Measurements from ENCODE around the gene AP3S2. TPM values are rescaled to one million over a fixed set of nuclear protein-coding genes. Genes with fewer than 3 reads are reported as not detected.

Gene AP3S2
- total RNA-seq, 4 donors from 2014 or later = 13.2 to 106 (median 63.5) TPM

DNA sequence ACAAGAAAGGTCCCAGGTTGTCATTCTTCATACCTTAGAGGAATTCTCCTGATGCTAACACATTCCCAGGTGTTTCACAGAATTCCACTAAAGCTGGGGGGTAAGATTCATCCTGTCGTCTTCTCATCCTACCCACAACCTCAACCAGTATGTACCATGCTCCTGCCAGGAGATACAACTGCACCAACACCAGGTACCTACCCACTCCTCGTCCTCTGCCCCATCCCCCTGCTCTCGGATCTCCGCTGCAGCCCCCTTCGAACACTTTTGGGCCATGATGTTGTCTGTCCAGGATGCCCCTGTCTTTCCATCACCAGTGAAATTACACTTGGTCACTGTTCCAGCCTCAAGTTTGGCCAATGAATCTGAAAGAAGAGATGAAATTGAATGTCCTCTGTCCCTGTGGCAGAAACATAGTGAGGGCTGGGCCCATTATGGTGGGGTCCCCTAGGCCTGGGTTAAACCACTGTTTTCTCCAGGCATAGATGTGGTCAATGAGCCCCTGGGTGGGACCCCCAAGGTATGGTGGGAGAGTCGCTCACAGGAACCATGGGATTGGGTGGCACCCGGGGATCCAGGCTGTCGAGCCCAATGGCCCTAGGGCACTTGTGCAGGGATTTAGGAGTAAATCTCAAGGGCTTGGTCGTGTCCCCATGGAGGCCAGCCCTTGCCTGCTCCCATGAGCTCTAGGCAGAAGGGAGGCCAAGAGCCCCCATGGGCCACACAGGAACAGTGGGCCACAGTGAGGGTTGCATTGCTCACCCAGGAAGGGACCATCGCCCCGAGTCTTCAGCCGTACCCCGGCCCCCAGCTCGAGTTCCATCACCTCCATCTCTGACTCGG, 9.4 kb upstream of the AP3S2 start:
- Histone ChIP-seq H3K27me3 (no peaks in the 10 kb centered on the region), H3K4me3 (no peak overlapping the region), H3K27ac (no peak overlapping the region), H3K36me3 (peaks cover 0 to 48% (median 0%) of the 10 kb centered on the region in 3 donors), H3K4me1 (peaks cover 0 to 16% (median 0%) of the 10 kb centered on the region in 4 donors), H3K9me3 (no peaks in the 10 kb centered on the region)
- TF ChIP-seq POLR2A (IDR thresholded peaks at IDR 0.05) = no peak
- TF ChIP-seq, protein P1, sequence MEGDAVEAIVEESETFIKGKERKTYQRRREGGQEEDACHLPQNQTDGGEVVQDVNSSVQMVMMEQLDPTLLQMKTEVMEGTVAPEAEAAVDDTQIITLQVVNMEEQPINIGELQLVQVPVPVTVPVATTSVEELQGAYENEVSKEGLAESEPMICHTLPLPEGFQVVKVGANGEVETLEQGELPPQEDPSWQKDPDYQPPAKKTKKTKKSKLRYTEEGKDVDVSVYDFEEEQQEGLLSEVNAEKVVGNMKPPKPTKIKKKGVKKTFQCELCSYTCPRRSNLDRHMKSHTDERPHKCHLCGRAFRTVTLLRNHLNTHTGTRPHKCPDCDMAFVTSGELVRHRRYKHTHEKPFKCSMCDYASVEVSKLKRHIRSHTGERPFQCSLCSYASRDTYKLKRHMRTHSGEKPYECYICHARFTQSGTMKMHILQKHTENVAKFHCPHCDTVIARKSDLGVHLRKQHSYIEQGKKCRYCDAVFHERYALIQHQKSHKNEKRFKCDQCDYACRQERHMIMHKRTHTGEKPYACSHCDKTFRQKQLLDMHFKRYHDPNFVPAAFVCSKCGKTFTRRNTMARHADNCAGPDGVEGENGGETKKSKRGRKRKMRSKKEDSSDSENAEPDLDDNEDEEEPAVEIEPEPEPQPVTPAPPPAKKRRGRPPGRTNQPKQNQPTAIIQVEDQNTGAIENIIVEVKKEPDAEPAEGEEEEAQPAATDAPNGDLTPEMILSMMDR (IDR thresholded peaks at IDR 0.05) = no peak
- peak in 1 of 3 donors; percentile 36 for DNase-seq

DNA sequence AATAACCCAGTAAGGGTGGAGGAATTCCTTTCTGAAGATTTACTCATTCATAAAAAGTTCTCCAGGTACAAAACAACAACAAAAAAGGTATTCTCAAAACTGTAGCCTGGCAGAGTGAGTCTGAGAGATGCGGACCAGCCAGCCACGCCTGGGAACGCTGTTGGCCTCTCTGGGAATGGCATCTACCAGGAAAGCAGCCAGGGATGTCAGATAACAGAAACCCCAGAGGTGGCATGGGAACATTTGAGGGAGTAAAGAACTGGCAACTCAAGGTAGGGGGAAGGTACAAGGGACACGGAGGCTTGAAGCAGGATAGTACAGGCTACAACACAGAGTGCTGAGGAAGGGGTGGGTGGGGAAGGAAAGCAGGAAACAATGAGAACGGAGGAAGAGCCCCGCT, 7.1 kb upstream of the AP3S2 start:
- Histone ChIP-seq H3K36me3 (peaks cover 0 to 41% (median 0%) of the 10 kb centered on the region in 3 donors), H3K4me1 (peaks cover 0 to 16% (median 0%) of the 10 kb centered on the region in 4 donors), H3K4me3 (no peak overlapping the region), H3K27ac (no peak overlapping the region), H3K27me3 (no peaks in the 10 kb centered on the region), H3K9me3 (no peaks in the 10 kb centered on the region)
- no peak for DNase-seq
- TF ChIP-seq, protein P1 (IDR thresholded peaks at IDR 0.05) = no peak

DNA sequence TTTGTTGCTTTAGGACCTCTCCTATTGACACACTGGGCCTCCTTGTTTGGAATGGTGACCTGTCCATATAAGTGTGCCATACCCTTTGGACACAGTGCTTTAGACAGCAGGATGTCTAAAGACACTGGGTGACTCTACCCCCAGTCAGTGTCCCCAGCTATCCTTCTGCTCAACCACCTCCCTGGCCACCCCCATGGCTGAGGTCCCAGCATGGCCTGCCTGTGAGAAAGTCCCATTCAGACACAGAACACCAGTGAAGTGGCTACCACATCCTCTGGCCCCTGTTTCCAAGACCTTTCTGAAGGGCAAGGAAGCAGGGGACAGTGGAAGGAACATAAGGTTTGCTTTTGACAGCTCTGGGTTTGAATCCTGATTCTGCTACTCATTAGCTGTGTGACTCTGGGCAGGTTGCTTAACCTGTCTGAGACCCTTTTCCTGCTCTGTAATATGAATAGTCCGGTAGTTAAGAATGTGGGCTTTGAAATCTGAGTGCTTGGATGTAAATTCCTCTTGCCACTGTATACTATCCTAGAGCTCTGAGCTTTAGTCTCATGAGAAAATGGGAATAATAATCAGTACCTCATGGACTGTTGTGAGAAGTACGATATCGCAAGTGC, 6.3 kb upstream of the AP3S2 start:
- Histone ChIP-seq H3K27ac (peak overlapping the region in 1 of 4 donors; percentile 55), H3K36me3 (peaks cover 0 to 41% (median 0%) of the 10 kb centered on the region in 3 donors), H3K27me3 (no peaks in the 10 kb centered on the region), H3K4me1 (peaks cover 0 to 16% (median 0%) of the 10 kb centered on the region in 4 donors), H3K9me3 (no peaks in the 10 kb centered on the region), H3K4me3 (no peak overlapping the region)
- TF ChIP-seq, protein P1 (IDR thresholded peaks at IDR 0.05) = no peak
- no peak for TF ChIP-seq POLR2A (IDR thresholded peaks at IDR 0.05)
- DNase-seq = no peak

DNA sequence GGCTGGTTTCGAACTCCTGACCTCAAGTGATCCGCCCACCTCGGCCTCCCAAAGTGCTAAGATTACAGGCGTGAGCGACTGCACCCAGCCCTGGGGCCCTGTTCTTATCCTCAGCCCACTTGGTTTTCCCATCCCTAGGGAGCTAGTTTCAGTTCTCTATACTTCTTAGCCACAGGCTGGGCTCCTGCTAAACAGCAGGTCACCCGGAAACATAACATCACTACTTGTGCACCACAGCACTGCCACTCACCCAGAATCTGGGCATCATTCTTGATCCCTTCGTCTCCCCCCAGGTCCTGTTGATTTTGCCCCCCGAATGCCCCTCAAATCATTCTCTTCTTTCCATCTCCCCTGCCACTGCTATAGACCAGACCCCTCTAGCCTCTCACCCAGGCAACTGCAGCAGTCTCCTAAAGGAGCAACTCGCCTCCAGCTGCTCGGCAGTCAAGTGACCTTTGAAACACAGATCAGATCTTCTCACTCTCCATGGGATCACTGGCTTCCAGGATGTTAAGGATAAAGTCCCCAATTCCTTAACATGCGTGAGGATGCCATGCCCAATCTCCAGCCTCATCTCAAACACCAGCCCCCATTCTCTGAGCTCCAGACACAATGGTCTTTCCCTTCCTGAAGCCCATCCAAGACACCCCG, 5.6 kb upstream of the AP3S2 start:
- no peaks in the 10 kb centered on the region for H3K27me3 ChIP-seq
- peak overlapping the region in 1 of 4 donors; percentile 55 for H3K27ac ChIP-seq
- no peak overlapping the region for H3K4me3 ChIP-seq
- TF ChIP-seq POLR2A (IDR thresholded peaks at IDR 0.05) = no peak
- TF ChIP-seq, protein P1 (IDR thresholded peaks at IDR 0.05) = no peak
- peaks cover 0 to 36% (median 0%) of the 10 kb centered on the region in 3 donors for H3K36me3 ChIP-seq
- DNase-seq = peak in 1 of 3 donors; percentile 48
- no peaks in the 10 kb centered on the region for H3K9me3 ChIP-seq
- peaks cover 0 to 16% (median 0%) of the 10 kb centered on the region in 4 donors for H3K4me1 ChIP-seq

DNA sequence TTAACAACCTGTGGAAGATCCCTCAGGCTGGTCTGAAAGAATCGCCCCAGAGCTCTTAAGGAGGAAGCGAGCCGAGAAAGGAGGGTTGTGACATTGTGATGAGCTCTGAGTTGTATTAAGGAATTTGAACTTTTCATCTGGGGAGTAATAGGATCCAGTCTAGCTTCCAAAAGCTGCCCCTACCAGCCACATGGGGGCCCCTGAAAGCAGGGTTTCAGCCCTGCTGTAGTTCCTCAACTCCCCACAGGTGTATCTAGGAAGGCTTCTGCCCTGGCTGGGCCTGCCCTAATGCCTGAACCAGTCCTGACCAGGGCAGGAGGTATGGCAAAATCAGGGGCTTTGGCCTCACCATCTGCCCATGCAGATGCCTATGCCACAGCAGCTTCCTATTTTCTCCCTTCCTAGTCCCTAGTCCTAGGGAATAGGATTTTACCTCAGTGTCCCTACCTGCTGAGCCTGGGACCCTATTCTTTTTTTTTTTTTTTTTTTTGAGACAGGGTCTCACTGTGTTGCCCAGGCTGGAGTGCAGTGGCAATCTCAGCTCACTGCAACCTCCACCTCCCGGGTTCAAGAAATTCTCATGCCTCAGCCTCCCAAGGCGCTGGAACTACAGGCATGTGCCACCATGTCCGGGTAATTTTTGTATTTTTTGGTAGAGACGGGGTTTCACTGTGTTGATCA, 5.0 kb upstream of the AP3S2 start:
- peaks cover 0 to 29% (median 0%) of the 10 kb centered on the region in 3 donors for H3K36me3 ChIP-seq
- H3K9me3 ChIP-seq = no peaks in the 10 kb centered on the region
- TF ChIP-seq POLR2A (IDR thresholded peaks at IDR 0.05) = no peak
- TF ChIP-seq, protein P1 (IDR thresholded peaks at IDR 0.05) = peak; percentile 8 to 78 (median 60)
- peaks cover 0 to 16% (median 0%) of the 10 kb centered on the region in 4 donors for H3K4me1 ChIP-seq
- peak overlapping the region in 1 of 4 donors; percentile 55 for H3K27ac ChIP-seq
- no peaks in the 10 kb centered on the region for H3K27me3 ChIP-seq
- no peak overlapping the region for H3K4me3 ChIP-seq
- peak; percentile 38 to 71 (median 57) for DNase-seq

Measured in Peyer's patch (tissue), 4 donors.